ENCODE data around the gene PTTG1. TPM values are rescaled to one million over a fixed set of nuclear protein-coding genes. Genes with fewer than 3 reads are reported as not detected.
"Not testable (repeated sequence)": the region's sequence is repeated elsewhere in the genome, so short reads cannot be mapped to it uniquely, and the experiment has no call there.

The PTTG1 gene
- total RNA-seq, 1 experiment from 2014 or later: 183 TPM

DNA sequence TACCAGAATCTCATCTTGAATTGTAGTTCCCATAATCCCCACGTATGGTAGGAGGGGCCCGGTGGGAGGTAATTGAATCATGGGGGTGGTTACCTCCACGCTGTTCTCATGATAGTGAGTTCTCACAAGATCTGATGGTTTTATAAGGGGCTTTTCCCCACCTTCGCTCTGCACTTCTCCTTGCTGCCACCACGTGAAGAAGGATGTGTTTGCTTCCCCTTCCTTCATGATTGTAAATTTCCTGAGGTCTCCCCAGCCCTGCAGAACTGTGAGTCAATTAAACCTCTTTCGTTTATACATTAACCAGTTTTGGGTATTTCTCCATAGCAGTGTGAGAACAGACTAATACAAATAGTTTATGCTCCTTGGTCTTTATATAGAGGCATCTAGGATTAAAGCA, 15.0 kb downstream of the PTTG1 start:
- ATAC-seq: not testable (repeated sequence)

DNA sequence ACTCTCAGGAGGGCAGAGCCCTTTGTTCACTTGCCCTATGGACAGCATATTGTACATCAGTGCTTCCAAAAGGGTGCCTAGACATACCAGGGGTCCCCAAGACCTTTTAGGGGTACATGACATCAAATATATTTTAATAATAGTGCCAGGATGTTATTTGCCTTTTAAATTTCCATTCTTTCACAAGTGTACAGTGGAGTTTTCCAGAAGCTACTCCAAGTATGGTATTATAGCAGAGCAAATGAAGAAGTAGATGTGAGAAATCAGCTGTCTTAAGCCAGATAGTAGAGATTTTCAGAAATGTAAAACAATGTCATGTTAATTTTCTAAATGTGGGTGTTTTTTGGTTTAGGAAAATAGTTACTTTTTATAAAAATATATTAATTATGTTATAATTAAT, 15.6 kb downstream of the PTTG1 start:
- Histone ChIP-seq H3K9me2 (ENCODE audit: insufficient read depth) (no peaks in the 10 kb centered on the region; the same call in 1 of the 2 replicates), H3K4me3 (replicated peaks in 1 of 2; ENCODE audit: low read depth in 1 of 2, low read length in 2 of 2) (no peak overlapping the region), H3K79me2 (ENCODE audit: insufficient read depth, low read length) (no peaks in the 10 kb centered on the region), H3K4me2 (ENCODE audit: low read length) (no peak overlapping the region), H4K20me1 (ENCODE audit: insufficient read depth) (no peaks in the 10 kb centered on the region), H3K9me3 (ENCODE audit: control insufficient read depth in 1 of 2, insufficient read depth in 1 of 2, low read depth in 1 of 2, low read length in 2 of 2) (no peaks in the 10 kb centered on the region), H3K9ac (ENCODE audit: low read length) (no peak overlapping the region), H3K36me3 (ENCODE audit: control insufficient read depth in 1 of 2, insufficient read depth in 2 of 2, low read length in 2 of 2) (no peaks in the 10 kb centered on the region), H3K4me1 (ENCODE audit: control insufficient read depth in 1 of 2, insufficient read depth in 2 of 2, low read length in 2 of 2) (peaks cover 0 to 15% of the 10 kb centered on the region in 2 experiments; a peak in 1 of 4 replicates), H3K27ac (ENCODE audit: low read depth, low read length) (no peak overlapping the region), H3K27me3 (ENCODE audit: insufficient read depth, low read length) (no peaks in the 10 kb centered on the region), H2AFZ (ENCODE audit: low read depth, low read length, poor library complexity, severe bottlenecking) (no peak overlapping the region)
- TF ChIP-seq, protein P1, sequence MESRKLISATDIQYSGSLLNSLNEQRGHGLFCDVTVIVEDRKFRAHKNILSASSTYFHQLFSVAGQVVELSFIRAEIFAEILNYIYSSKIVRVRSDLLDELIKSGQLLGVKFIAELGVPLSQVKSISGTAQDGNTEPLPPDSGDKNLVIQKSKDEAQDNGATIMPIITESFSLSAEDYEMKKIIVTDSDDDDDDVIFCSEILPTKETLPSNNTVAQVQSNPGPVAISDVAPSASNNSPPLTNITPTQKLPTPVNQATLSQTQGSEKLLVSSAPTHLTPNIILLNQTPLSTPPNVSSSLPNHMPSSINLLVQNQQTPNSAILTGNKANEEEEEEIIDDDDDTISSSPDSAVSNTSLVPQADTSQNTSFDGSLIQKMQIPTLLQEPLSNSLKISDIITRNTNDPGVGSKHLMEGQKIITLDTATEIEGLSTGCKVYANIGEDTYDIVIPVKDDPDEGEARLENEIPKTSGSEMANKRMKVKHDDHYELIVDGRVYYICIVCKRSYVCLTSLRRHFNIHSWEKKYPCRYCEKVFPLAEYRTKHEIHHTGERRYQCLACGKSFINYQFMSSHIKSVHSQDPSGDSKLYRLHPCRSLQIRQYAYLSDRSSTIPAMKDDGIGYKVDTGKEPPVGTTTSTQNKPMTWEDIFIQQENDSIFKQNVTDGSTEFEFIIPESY (IDR thresholded peaks at IDR 0.05; ENCODE audit: extremely low read depth, insufficient replicate concordance, low read length): no peak
- TF ChIP-seq, protein P2, sequence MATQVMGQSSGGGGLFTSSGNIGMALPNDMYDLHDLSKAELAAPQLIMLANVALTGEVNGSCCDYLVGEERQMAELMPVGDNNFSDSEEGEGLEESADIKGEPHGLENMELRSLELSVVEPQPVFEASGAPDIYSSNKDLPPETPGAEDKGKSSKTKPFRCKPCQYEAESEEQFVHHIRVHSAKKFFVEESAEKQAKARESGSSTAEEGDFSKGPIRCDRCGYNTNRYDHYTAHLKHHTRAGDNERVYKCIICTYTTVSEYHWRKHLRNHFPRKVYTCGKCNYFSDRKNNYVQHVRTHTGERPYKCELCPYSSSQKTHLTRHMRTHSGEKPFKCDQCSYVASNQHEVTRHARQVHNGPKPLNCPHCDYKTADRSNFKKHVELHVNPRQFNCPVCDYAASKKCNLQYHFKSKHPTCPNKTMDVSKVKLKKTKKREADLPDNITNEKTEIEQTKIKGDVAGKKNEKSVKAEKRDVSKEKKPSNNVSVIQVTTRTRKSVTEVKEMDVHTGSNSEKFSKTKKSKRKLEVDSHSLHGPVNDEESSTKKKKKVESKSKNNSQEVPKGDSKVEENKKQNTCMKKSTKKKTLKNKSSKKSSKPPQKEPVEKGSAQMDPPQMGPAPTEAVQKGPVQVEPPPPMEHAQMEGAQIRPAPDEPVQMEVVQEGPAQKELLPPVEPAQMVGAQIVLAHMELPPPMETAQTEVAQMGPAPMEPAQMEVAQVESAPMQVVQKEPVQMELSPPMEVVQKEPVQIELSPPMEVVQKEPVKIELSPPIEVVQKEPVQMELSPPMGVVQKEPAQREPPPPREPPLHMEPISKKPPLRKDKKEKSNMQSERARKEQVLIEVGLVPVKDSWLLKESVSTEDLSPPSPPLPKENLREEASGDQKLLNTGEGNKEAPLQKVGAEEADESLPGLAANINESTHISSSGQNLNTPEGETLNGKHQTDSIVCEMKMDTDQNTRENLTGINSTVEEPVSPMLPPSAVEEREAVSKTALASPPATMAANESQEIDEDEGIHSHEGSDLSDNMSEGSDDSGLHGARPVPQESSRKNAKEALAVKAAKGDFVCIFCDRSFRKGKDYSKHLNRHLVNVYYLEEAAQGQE (IDR thresholded peaks at IDR 0.05; ENCODE audit: low read depth): no peak
- TF ChIP-seq ZNF274 (IDR thresholded peaks at IDR 0.05; ENCODE audit: low read depth, low read length) (no peak), RAD21 (IDR thresholded peaks at IDR 0.05; ENCODE audit: low read depth) (no peak), EGR1 (IDR thresholded peaks at IDR 0.05; ENCODE audit: low read depth) (no peak), EZH2 (IDR thresholded peaks at IDR 0.05) (no peak), YY1 (IDR thresholded peaks at IDR 0.05; ENCODE audit: extremely low read depth, insufficient replicate concordance, low read depth, low read length) (no peak), CBX3 (IDR thresholded peaks at IDR 0.05; ENCODE audit: low read depth) (no peak), SRF (IDR thresholded peaks at IDR 0.05; ENCODE audit: low read depth) (no peak), CEBPB (IDR thresholded peaks at IDR 0.05; ENCODE audit: low read depth) (no peak), SIN3A (IDR thresholded peaks at IDR 0.05; ENCODE audit: low read depth) (no peak), ZFX (IDR thresholded peaks at IDR 0.05) (no peak), FOSL1 (IDR thresholded peaks at IDR 0.05; ENCODE audit: low read depth) (no peak), EZH2phosphoT487 (IDR thresholded peaks at IDR 0.05; ENCODE audit: borderline replicate concordance) (no peak), POLR2A (IDR thresholded peaks at IDR 0.05; ENCODE audit: borderline replicate concordance, extremely low read depth, insufficient read depth, insufficient read length) (no peak)
- TF ChIP-seq, protein P3, sequence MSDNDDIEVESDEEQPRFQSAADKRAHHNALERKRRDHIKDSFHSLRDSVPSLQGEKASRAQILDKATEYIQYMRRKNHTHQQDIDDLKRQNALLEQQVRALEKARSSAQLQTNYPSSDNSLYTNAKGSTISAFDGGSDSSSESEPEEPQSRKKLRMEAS (IDR thresholded peaks at IDR 0.05): no peak
- TF ChIP-seq, protein P4, sequence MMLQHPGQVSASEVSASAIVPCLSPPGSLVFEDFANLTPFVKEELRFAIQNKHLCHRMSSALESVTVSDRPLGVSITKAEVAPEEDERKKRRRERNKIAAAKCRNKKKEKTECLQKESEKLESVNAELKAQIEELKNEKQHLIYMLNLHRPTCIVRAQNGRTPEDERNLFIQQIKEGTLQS (IDR thresholded peaks at IDR 0.05): no peak
- ChIA-PET POLR2A (no interaction called here), RAD21 (ENCODE audit: low non-redundant PET in 1 of 2, low total read pairs in 2 of 2, uncharacterized antibody in 2 of 2, unreplicated experiment in 2 of 2) (no interaction called here), CTCF (interaction anchor here (1.9 to 3.1 kb wide), 4 partner anchors 8 to 416 kb away, joined by 6 to 18 read pairs (median 8); partner anchors contain the start of gene PTTG1)
- intact Hi-C loops (cut with micrococcal nuclease): no loop called here
- BruUV-seq (replicated peaks): no TSS peak
- ATAC-seq (no peak), DNase-seq (ENCODE audit: low read depth, low spot score) (no peak)

More for the DNA sequence above, 15.0 kb downstream of the PTTG1 start:
- H4K20me1 ChIP-seq (ENCODE audit: insufficient read depth); H3K4me3 ChIP-seq (replicated peaks in 1 of 2; ENCODE audit: low read depth in 1 of 2, low read length in 2 of 2); H3K79me2 ChIP-seq (ENCODE audit: insufficient read depth, low read length); BruUV-seq (replicated peaks); H3K36me3 ChIP-seq (ENCODE audit: control insufficient read depth in 1 of 2, insufficient read depth in 2 of 2, low read length in 2 of 2); intact Hi-C loops (cut with micrococcal nuclease); H3K4me2 ChIP-seq (ENCODE audit: low read length); H3K9ac ChIP-seq (ENCODE audit: low read length); DNase-seq (ENCODE audit: low read depth, low spot score); RAD21 ChIA-PET (ENCODE audit: low non-redundant PET in 1 of 2, low total read pairs in 2 of 2, uncharacterized antibody in 2 of 2, unreplicated experiment in 2 of 2); H3K27ac ChIP-seq (ENCODE audit: low read depth, low read length); H3K27me3 ChIP-seq (ENCODE audit: insufficient read depth, low read length); H3K9me2 ChIP-seq (ENCODE audit: insufficient read depth); H3K9me3 ChIP-seq (ENCODE audit: control insufficient read depth in 1 of 2, insufficient read depth in 1 of 2, low read depth in 1 of 2, low read length in 2 of 2); POLR2A ChIA-PET; H2AFZ ChIP-seq (ENCODE audit: low read depth, low read length, poor library complexity, severe bottlenecking); CTCF ChIA-PET: not testable (repeated sequence)
- H3K4me1 ChIP-seq (ENCODE audit: control insufficient read depth in 1 of 2, insufficient read depth in 2 of 2, low read length in 2 of 2): peaks cover 0 to 15% of the 10 kb centered on the region in 2 experiments; a peak in 1 of 4 replicates
